Mucosa of rectum (tissue), 2 donors: Measurements from ENCODE around the gene LARP4B.

Experiments used
- H3K27ac ChIP-seq, 2 donors: one replicate each; pipeline ENCODE4 v1.7.0; 2013; ENCODE audit warnings: inconsistent platforms in 2 of 2, low read depth in 2 of 2, low read length in 2 of 2
- H3K27me3 ChIP-seq, 2 donors: one replicate each; pipeline ENCODE4 v1.7.0; 2013; ENCODE audit warnings: low read length in 2 of 2; ENCODE audit not compliant: control insufficient read depth in 2 of 2, insufficient read depth in 2 of 2
- H3K36me3 ChIP-seq, 2 donors: one replicate each; pipeline ENCODE4 v1.7.0; 2013; ENCODE audit warnings: low read length in 2 of 2; ENCODE audit not compliant: control insufficient read depth in 2 of 2, insufficient read depth in 2 of 2
- H3K4me1 ChIP-seq, 2 donors: one replicate each; pipeline ENCODE4 v1.7.0; 2013; ENCODE audit warnings: low read length in 2 of 2, mild to moderate bottlenecking in 1 of 2; ENCODE audit not compliant: control insufficient read depth in 2 of 2, insufficient read depth in 2 of 2
- H3K4me3 ChIP-seq, 2 donors: one replicate each; pipeline ENCODE4 v1.7.0; 2013; ENCODE audit warnings: low read length in 2 of 2
- H3K9ac ChIP-seq, 2 donors: one replicate each; pipeline ENCODE4 v1.7.0; 2013; ENCODE audit warnings: low read length in 2 of 2, low read depth in 1 of 2, mild to moderate bottlenecking in 1 of 2
- H3K9me3 ChIP-seq, 2 donors: one replicate each; pipeline ENCODE4 v1.7.0; 2013; ENCODE audit warnings: low read length in 2 of 2; ENCODE audit not compliant: control insufficient read depth in 2 of 2
- donor health status: healthy.
- donor health status: Normal muscosa, but diverticular disease.

LARP4B gene

GRCh38 chr10:813286-813685 is 118.2 kb downstream of the LARP4B start:
- Histone ChIP-seq H3K36me3 (peaks cover 71 to 79% of the 10 kb centered on the region in 2 donors), H3K9me3 (no peaks in the 10 kb centered on the region), H3K27ac (no peak overlapping the region), H3K9ac (no peak overlapping the region), H3K4me1 (no peaks in the 10 kb centered on the region), H3K27me3 (no peaks in the 10 kb centered on the region), H3K4me3 (no peak overlapping the region)

- Histone ChIP-seq H3K9ac (no peak overlapping the region), H3K36me3 (peaks cover 72 to 80% of the 10 kb centered on the region in 2 donors), H3K27ac (no peak overlapping the region), H3K27me3 (no peaks in the 10 kb centered on the region), H3K4me3 (no peak overlapping the region), H3K4me1 (no peaks in the 10 kb centered on the region), H3K9me3 (no peaks in the 10 kb centered on the region)
Measured at GRCh38 chr10:812787-813186, 118.7 kb downstream of the LARP4B start.

GRCh38 chr10:811379-812175 is 119.9 kb downstream of the LARP4B start:
- H3K4me1 ChIP-seq, result no peaks in the 10 kb centered on the region
- H3K4me3 ChIP-seq, result no peak overlapping the region
- peaks cover 72 to 78% of the 10 kb centered on the region in 2 donors for H3K36me3 ChIP-seq
- H3K9me3 ChIP-seq, result no peaks in the 10 kb centered on the region
- H3K27me3 ChIP-seq, result no peaks in the 10 kb centered on the region
- H3K27ac ChIP-seq, result no peak overlapping the region
- H3K9ac ChIP-seq, result no peak overlapping the region

- Histone ChIP-seq H3K9ac (no peak overlapping the region), H3K36me3 (peaks cover 63 to 69% of the 10 kb centered on the region in 2 donors), H3K4me3 (no peak overlapping the region), H3K27me3 (no peaks in the 10 kb centered on the region), H3K4me1 (no peaks in the 10 kb centered on the region), H3K9me3 (no peaks in the 10 kb centered on the region), H3K27ac (no peak overlapping the region)
Measured at GRCh38 chr10:810351-810846, 121.1 kb downstream of the LARP4B start.

- Histone ChIP-seq H3K27me3 (no peaks in the 10 kb centered on the region), H3K36me3 (peaks cover 57 to 63% of the 10 kb centered on the region in 2 donors), H3K4me3 (no peak overlapping the region), H3K9ac (no peak overlapping the region), H3K4me1 (no peaks in the 10 kb centered on the region), H3K27ac (no peak overlapping the region), H3K9me3 (no peaks in the 10 kb centered on the region)
Measured at GRCh38 chr10:809671-810350, 121.7 kb downstream of the LARP4B start.

- Histone ChIP-seq H3K4me3 (no peak overlapping the region), H3K36me3 (peaks cover 44 to 49% of the 10 kb centered on the region in 2 donors), H3K27me3 (no peaks in the 10 kb centered on the region), H3K9ac (no peak overlapping the region), H3K27ac (no peak overlapping the region), H3K4me1 (no peaks in the 10 kb centered on the region), H3K9me3 (no peaks in the 10 kb centered on the region)
Measured at GRCh38 chr10:807958-808353, 123.5 kb downstream of the LARP4B start.

GRCh38 chr10:807163-807957 is 124.1 kb downstream of the LARP4B start:
- Histone ChIP-seq H3K27me3 (no peaks in the 10 kb centered on the region), H3K4me1 (no peaks in the 10 kb centered on the region), H3K4me3 (no peak overlapping the region), H3K9me3 (no peaks in the 10 kb centered on the region), H3K36me3 (peaks cover 40 to 44% of the 10 kb centered on the region in 2 donors), H3K27ac (no peak overlapping the region), H3K9ac (no peak overlapping the region)

GRCh38 chr10:806451-807162 is 124.9 kb downstream of the LARP4B start:
- Histone ChIP-seq H3K27ac (no peak overlapping the region), H3K36me3 (peaks cover 33 to 37% of the 10 kb centered on the region in 2 donors), H3K4me1 (no peaks in the 10 kb centered on the region), H3K9me3 (no peaks in the 10 kb centered on the region), H3K27me3 (no peaks in the 10 kb centered on the region), H3K9ac (no peak overlapping the region), H3K4me3 (no peak overlapping the region)

GRCh38 chr10:805620-806305 is 125.7 kb downstream of the LARP4B start:
- no peak overlapping the region for H3K27ac ChIP-seq
- no peaks in the 10 kb centered on the region for H3K9me3 ChIP-seq
- peaks cover 31 to 33% of the 10 kb centered on the region in 2 donors for H3K36me3 ChIP-seq

More at GRCh38 chr10:805620-806305, 125.7 kb downstream of the LARP4B start:
- Histone ChIP-seq H3K4me1 (no peaks in the 10 kb centered on the region), H3K9ac (no peak overlapping the region), H3K4me3 (no peak overlapping the region), H3K27me3 (no peaks in the 10 kb centered on the region)
